Measurements from ENCODE around the gene HS3ST5. TPM values are rescaled to one million over a fixed set of nuclear protein-coding genes. Genes with fewer than 3 reads are reported as not detected.

Gene HS3ST5
- total RNA-seq, 1 donor from 2014 or later = not detected

DNA sequence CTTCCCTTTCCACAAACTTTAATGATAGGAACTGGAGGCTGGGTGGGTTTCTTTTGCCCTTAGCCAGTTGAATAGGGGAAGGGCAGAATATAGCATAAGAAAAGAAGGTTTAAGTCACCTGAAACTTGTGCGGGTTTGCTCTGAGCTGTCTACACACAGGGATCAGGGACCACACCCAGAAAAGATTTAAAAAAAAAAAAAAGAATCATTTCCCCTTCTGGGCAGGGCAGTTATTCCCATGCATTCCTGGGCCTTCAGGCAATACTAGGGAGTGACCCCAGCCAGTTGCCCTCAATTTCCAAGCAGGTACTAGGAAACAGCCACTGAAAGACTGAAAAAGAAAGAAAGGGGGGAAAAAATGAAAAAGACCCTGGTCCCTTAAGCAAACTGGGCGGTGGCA is 332.3 kb downstream of the HS3ST5 start:
- Histone ChIP-seq H3K4me3 (ENCODE audit: low read depth, low read length) (no peak overlapping the region), H3K36me3 (ENCODE audit: control insufficient read depth, insufficient read depth, low read length) (no peaks in the 10 kb centered on the region), H3K27me3 (ENCODE audit: control insufficient read depth, insufficient read depth, low read length) (no peaks in the 10 kb centered on the region)
- TF ChIP-seq CTCF (IDR thresholded peaks at IDR 0.05; ENCODE audit: insufficient read depth, low read length, severe bottlenecking) = no peak
- FAIRE-seq = no peak
- DNase-seq (ENCODE audit: low read depth) = no peak

- no peak for TF ChIP-seq CTCF (IDR thresholded peaks at IDR 0.05; ENCODE audit: insufficient read depth, low read length, severe bottlenecking)
- no peak for FAIRE-seq
Measured at GRCh38 chr6:114009192-114009591, 333.6 kb downstream of the HS3ST5 start.

GRCh38 chr6:114008331-114008730 is 334.5 kb downstream of the HS3ST5 start:
- no peaks in the 10 kb centered on the region for H3K36me3 ChIP-seq (ENCODE audit: control insufficient read depth, insufficient read depth, low read length)
- no peak for FAIRE-seq

More at GRCh38 chr6:114009192-114009591, 333.6 kb downstream of the HS3ST5 start:
- no peak for DNase-seq (ENCODE audit: low read depth)
- no peak overlapping the region for H3K4me3 ChIP-seq (ENCODE audit: low read depth, low read length)
- no peaks in the 10 kb centered on the region for H3K36me3 ChIP-seq (ENCODE audit: control insufficient read depth, insufficient read depth, low read length)
- H3K27me3 ChIP-seq (ENCODE audit: control insufficient read depth, insufficient read depth, low read length) = no peaks in the 10 kb centered on the region

GRCh38 chr6:114007516-114007915 is 335.3 kb downstream of the HS3ST5 start:
- FAIRE-seq (no peak), DNase-seq (ENCODE audit: low read depth) (no peak)
- H3K4me3 ChIP-seq (ENCODE audit: low read depth, low read length) = no peak overlapping the region
- H3K36me3 ChIP-seq (ENCODE audit: control insufficient read depth, insufficient read depth, low read length) = no peaks in the 10 kb centered on the region
- TF ChIP-seq CTCF (IDR thresholded peaks at IDR 0.05; ENCODE audit: insufficient read depth, low read length, severe bottlenecking) = no peak
- no peaks in the 10 kb centered on the region for H3K27me3 ChIP-seq (ENCODE audit: control insufficient read depth, insufficient read depth, low read length)

More at GRCh38 chr6:114008331-114008730, 334.5 kb downstream of the HS3ST5 start:
- Histone ChIP-seq H3K4me3 (ENCODE audit: low read depth, low read length) (no peak overlapping the region), H3K27me3 (ENCODE audit: control insufficient read depth, insufficient read depth, low read length) (no peaks in the 10 kb centered on the region)
- DNase-seq (ENCODE audit: low read depth) = no peak
- TF ChIP-seq CTCF (IDR thresholded peaks at IDR 0.05; ENCODE audit: insufficient read depth, low read length, severe bottlenecking) = no peak
